WTC11 (cell line): ENCODE measurements around the gene PCDH1. TPM values are rescaled to one million over a fixed set of nuclear protein-coding genes. Genes with fewer than 3 reads are reported as not detected.

Source experiments
- ATAC-seq: fragments of 200-7000 bp; cut with Tn5 transposase; 2 replicates; pipeline ENCODE4 v1.10.0; 2021; ENCODE audit warnings: mild to moderate bottlenecking, moderate library complexity
- Bru-seq: library from RNA; stranded (reverse); fragments of 400-500 nt; gene quantifications from one replicate; lab custom pipeline; 2021; lab: Mats Ljungman, UMichigan
- CTCF ChIA-PET: fragments of 300-600 bp; sonication (Branson Sonifier 250); formaldehyde crosslinking; loops from one replicate; lab custom pipeline; 2021; ENCODE audit warnings: antibody characterized with exemption; lab: Charles Lee
- POLR2A ChIA-PET: fragments of 350-600 bp; sonication (Branson Sonifier 250); formaldehyde crosslinking; loops from one replicate; lab custom pipeline; 2021; ENCODE audit warnings: antibody characterized with exemption; lab: Charles Lee
- DNase-seq: peaks from one replicate; pipeline ENCODE4 v3.0.0; 2021; ENCODE audit warnings: low spot score
- H3K27ac Mint-ChIP-seq: 2 replicates; pipeline ENCODE4 v1.8.0; 2021; ENCODE audit warnings: mixed read lengths
- H3K27me3 Mint-ChIP-seq: 2 replicates; pipeline ENCODE4 v1.8.0; 2021; ENCODE audit warnings: low read depth, mild to moderate bottlenecking, moderate library complexity, mixed read lengths
- H3K36me3 Mint-ChIP-seq: 2 replicates; pipeline ENCODE4 v1.8.0; 2021; ENCODE audit warnings: mixed read lengths
- H3K4me1 Mint-ChIP-seq: 2 replicates; pipeline ENCODE4 v1.8.0; 2022; ENCODE audit warnings: mixed read lengths
- H3K4me3 Mint-ChIP-seq: 2 replicates; pipeline ENCODE4 v1.8.0; 2021; ENCODE audit warnings: mild to moderate bottlenecking, moderate library complexity, mixed read lengths
- H3K9me3 Mint-ChIP-seq: 2 replicates; pipeline ENCODE4 v1.8.0; 2021; ENCODE audit warnings: mixed read lengths
- CBFB ChIP-seq: sonication (generic); formaldehyde crosslinking; IDR thresholded peaks from 2 replicates; pipeline ENCODE4 v1.8.1; 2022; ENCODE audit warnings: mild to moderate bottlenecking, low read depth, missing genetic modification reagents
- CDX4 ChIP-seq: fragments of 250-450 bp; sonication (Bioruptor Pico); IDR thresholded peaks from 2 replicates; pipeline ENCODE4 v1.9.0; 2021; ENCODE audit warnings: moderate library complexity, mild to moderate bottlenecking, inconsistent platforms, borderline replicate concordance
- CREB1 ChIP-seq: sonication (generic); formaldehyde crosslinking; IDR thresholded peaks from 2 replicates; pipeline ENCODE4 v1.8.0; 2023; ENCODE audit warnings: mild to moderate bottlenecking, missing genetic modification reagents
- CREM ChIP-seq: sonication (generic); formaldehyde crosslinking; IDR thresholded peaks from 2 replicates; pipeline ENCODE4 v1.8.1; 2022; ENCODE audit warnings: mild to moderate bottlenecking, missing genetic modification reagents, moderate library complexity
- ETV6 ChIP-seq: sonication (generic); formaldehyde crosslinking; IDR thresholded peaks from 2 replicates; pipeline ENCODE4 v1.8.1; 2022; ENCODE audit warnings: mild to moderate bottlenecking, missing genetic modification reagents
- FOXP1 ChIP-seq: sonication (generic); formaldehyde crosslinking; IDR thresholded peaks from 2 replicates; pipeline ENCODE4 v1.8.0; 2022; ENCODE audit warnings: missing genetic modification reagents, mild to moderate bottlenecking, moderate library complexity, borderline replicate concordance
- GTF2I ChIP-seq: fragments of 250-450 bp; sonication (Bioruptor Pico); conservative IDR thresholded peaks from 2 replicates; pipeline ENCODE4 v1.4.0; 2021; ENCODE audit warnings: mild to moderate bottlenecking
- IRF1 ChIP-seq: sonication (generic); formaldehyde crosslinking; IDR thresholded peaks from 2 replicates; pipeline ENCODE4 v1.8.0; 2023; ENCODE audit warnings: missing genetic modification reagents
- KAT7 ChIP-seq: sonication (generic); formaldehyde crosslinking; IDR thresholded peaks from 2 replicates; pipeline ENCODE4 v1.8.1; 2023; ENCODE audit warnings: missing genetic modification reagents, mild to moderate bottlenecking, borderline replicate concordance
- NR1H2 ChIP-seq: sonication (generic); formaldehyde crosslinking; IDR thresholded peaks from 2 replicates; pipeline ENCODE4 v1.9.0; 2021; ENCODE audit warnings: mild to moderate bottlenecking, moderate library complexity, missing genetic modification reagents
- PRRX2 ChIP-seq: fragments of 250-450 bp; sonication (Bioruptor Pico); IDR thresholded peaks from 2 replicates; pipeline ENCODE4 v1.8.0; 2021; ENCODE audit warnings: mild to moderate bottlenecking
- TCF7 ChIP-seq: sonication (generic); formaldehyde crosslinking; IDR thresholded peaks from 2 replicates; pipeline ENCODE4 v1.8.0; 2022; ENCODE audit warnings: mild to moderate bottlenecking, low read depth, missing genetic modification reagents, moderate library complexity
- TEAD4 ChIP-seq: sonication (generic); formaldehyde crosslinking; IDR thresholded peaks from 2 replicates; pipeline ENCODE4 v1.8.0; 2022; ENCODE audit warnings: mild to moderate bottlenecking, missing genetic modification reagents
- USF1 ChIP-seq: sonication (generic); formaldehyde crosslinking; IDR thresholded peaks from 2 replicates; pipeline ENCODE4 v1.8.0; 2022; ENCODE audit warnings: mild to moderate bottlenecking, missing genetic modification reagents
- ZNF138 ChIP-seq: sonication (generic); formaldehyde crosslinking; conservative IDR thresholded peaks from 2 replicates; pipeline ENCODE4 v1.8.1; 2022; ENCODE audit warnings: mild to moderate bottlenecking, moderate library complexity, missing genetic modification reagents
- ZNF232 ChIP-seq: sonication (generic); formaldehyde crosslinking; IDR thresholded peaks from 2 replicates; pipeline ENCODE4 v1.8.0; 2022; ENCODE audit warnings: mild to moderate bottlenecking, missing genetic modification reagents
- ZNF281 ChIP-seq: sonication (generic); formaldehyde crosslinking; IDR thresholded peaks from 2 replicates; pipeline ENCODE4 v1.8.0; 2023; ENCODE audit warnings: mild to moderate bottlenecking, missing genetic modification reagents
- ZNF416 ChIP-seq: fragments of 250-450 bp; sonication (Bioruptor Pico); IDR thresholded peaks from 2 replicates; pipeline ENCODE4 v1.9.0; 2021; ENCODE audit warnings: mild to moderate bottlenecking, inconsistent platforms
- ZNF423 ChIP-seq: fragments of 250-450 bp; sonication (Bioruptor Pico); IDR thresholded peaks from 2 replicates; pipeline ENCODE4 v2.1.2; 2022; ENCODE audit warnings: mild to moderate bottlenecking, moderate library complexity
- long read RNA-seq, 3 experiments: library from RNA in 1 of 3; library from capped mRNA in 1 of 3; library from polyadenylated mRNA in 1 of 3; unstranded in 2 of 3; stranded (forward) in 1 of 3; transcript quantifications; one replicate each; pipeline ENCODE4 v2.0.0, GENCODE V29; 2021
- total RNA-seq: library from RNA; stranded (reverse); gene quantifications from 3 replicates; pipeline ENCODE4 v1.2.3, GENCODE V29; 2021
- TF ChIP-seq, protein P1 (sequence below): sonication (generic); formaldehyde crosslinking; IDR thresholded peaks from 2 replicates; pipeline ENCODE4 v1.8.1; 2023; ENCODE audit warnings: mild to moderate bottlenecking, missing genetic modification reagents, moderate library complexity
- TF ChIP-seq, protein P2 (sequence below): sonication (generic); formaldehyde crosslinking; conservative IDR thresholded peaks from 2 replicates; pipeline ENCODE4 v1.8.1; 2022; ENCODE audit warnings: mild to moderate bottlenecking, missing genetic modification reagents

PCDH1 gene
- 105 to 108 TPM (median 108 TPM) in 3 replicates for total RNA-seq
- Bru-seq, nascent RNA: percentile 87 among the genes with signal in this experiment
- long read RNA-seq, experiment 1, full-length matches to known transcripts: 359 of 455 reads
- long read RNA-seq, experiment 1, partial matches to known transcripts: 76 of 455 reads
- long read RNA-seq, experiment 1, other reads (novel, unspliced or antisense): 20 of 455 reads
- long read RNA-seq, experiment 2, full-length matches to known transcripts: 30 of 90 reads
- long read RNA-seq, experiment 2, partial matches to known transcripts: 53 of 90 reads
- long read RNA-seq, experiment 2, other reads (novel, unspliced or antisense): 7 of 90 reads
- long read RNA-seq, experiment 3, partial matches to known transcripts: 0 of 6 reads
- long read RNA-seq, experiment 3, other reads (novel, unspliced or antisense): 6 of 6 reads

- peak within 1 kb of the TSS; percentile 98 for H3K27ac Mint-ChIP-seq
- peaks cover 66% of the 10 kb centered on the region for H3K4me1 Mint-ChIP-seq
- peak; percentile 36 for DNase-seq
- H3K36me3 Mint-ChIP-seq: peaks cover 5% of the 10 kb centered on the region; the same call in 1 of the 2 replicates
- H3K4me3 Mint-ChIP-seq: peak within 1 kb of the TSS; percentile 95
- no peaks in the 10 kb centered on the region for H3K9me3 Mint-ChIP-seq
- H3K27me3 Mint-ChIP-seq: peaks cover 2% of the 10 kb centered on the region; the same call in 1 of the 2 replicates
- CTCF ChIA-PET: interaction anchor here (0.7 to 10.0 kb wide), 51 partner anchors 9 to 259 kb away, joined by 3 to 406 read pairs (median 10); partner anchors contain the start of genes DELE1, DIAPH1, HDAC3 and PCDH12
- ATAC-seq: peak; percentile 18
- POLR2A ChIA-PET: interaction anchor here (0.7 to 7.1 kb wide), 19 partner anchors 20 to 227 kb away, joined by 3 to 66 read pairs (median 9); partner anchors contain the start of genes DELE1, FCHSD1, PCDH12 and RNF14
- no peak for TF ChIP-seq ETV6 (CRISPR knock-in tag)
Observed at GRCh38 chr5:141878186-141878710, at the start of gene PCDH1. PCDH1 (minus strand) TSS chr5:141878410; CDS start chr5:141878262, 148 bp downstream.

DNA sequence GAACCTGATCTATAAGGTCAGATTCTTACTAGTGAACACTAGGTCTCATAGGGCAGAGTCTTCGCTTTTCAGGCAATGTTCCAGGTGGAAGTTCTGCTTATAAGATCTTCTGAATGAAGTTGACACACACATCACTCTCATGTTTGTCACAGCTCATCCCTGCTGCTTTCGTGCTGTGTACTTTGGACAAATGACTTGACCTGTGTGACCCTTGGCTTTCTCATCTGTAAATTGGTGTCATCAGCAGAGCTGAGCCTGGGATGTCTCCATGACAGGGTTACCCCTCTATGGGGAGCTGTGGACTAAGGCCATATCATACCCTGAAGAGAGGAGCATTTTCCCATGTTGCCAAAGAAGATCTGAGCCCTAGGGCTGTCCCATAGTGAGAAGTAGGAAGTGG is 48.2 kb upstream of the PCDH1 start:
- Mint-ChIP-seq H3K36me3 (peaks cover 63% of the 10 kb centered on the region), H3K9me3 (no peaks in the 10 kb centered on the region), H3K4me3 (no peak overlapping the region), H3K27ac (no peak overlapping the region), H3K27me3 (no peaks in the 10 kb centered on the region), H3K4me1 (peaks cover 22% of the 10 kb centered on the region)
- ATAC-seq (no peak), DNase-seq (no peak)
- POLR2A ChIA-PET: no interaction called here
- CTCF ChIA-PET: no interaction called here
- TF ChIP-seq TCF7 (CRISPR knock-in tag): no peak
- no peak for TF ChIP-seq FOXP1
- no peak for TF ChIP-seq KAT7 (CRISPR knock-in tag)
- TF ChIP-seq ZNF423: no peak
- TF ChIP-seq IRF1 (CRISPR knock-in tag): no peak
- no peak for TF ChIP-seq GTF2I
- TF ChIP-seq USF1 (CRISPR knock-in tag): no peak
- TF ChIP-seq CREB1 (CRISPR knock-in tag): no peak
- no peak for TF ChIP-seq TEAD4 (CRISPR knock-in tag)
- no peak for TF ChIP-seq ZNF281 (CRISPR knock-in tag)
- TF ChIP-seq CDX4: no peak
- TF ChIP-seq ZNF232 (CRISPR knock-in tag): no peak
- TF ChIP-seq, protein P1, sequence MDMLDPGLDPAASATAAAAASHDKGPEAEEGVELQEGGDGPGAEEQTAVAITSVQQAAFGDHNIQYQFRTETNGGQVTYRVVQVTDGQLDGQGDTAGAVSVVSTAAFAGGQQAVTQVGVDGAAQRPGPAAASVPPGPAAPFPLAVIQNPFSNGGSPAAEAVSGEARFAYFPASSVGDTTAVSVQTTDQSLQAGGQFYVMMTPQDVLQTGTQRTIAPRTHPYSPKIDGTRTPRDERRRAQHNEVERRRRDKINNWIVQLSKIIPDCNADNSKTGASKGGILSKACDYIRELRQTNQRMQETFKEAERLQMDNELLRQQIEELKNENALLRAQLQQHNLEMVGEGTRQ (CRISPR knock-in tag): no peak
- TF ChIP-seq ZNF138 (CRISPR knock-in tag): no peak
- TF ChIP-seq NR1H2 (CRISPR knock-in tag): no peak
- no peak for TF ChIP-seq ZNF416 (CRISPR knock-in tag)
- no peak for TF ChIP-seq PRRX2 (CRISPR knock-in tag)
- TF ChIP-seq CREM (CRISPR knock-in tag): no peak
- TF ChIP-seq CBFB (CRISPR knock-in tag): no peak
- TF ChIP-seq, protein P2, sequence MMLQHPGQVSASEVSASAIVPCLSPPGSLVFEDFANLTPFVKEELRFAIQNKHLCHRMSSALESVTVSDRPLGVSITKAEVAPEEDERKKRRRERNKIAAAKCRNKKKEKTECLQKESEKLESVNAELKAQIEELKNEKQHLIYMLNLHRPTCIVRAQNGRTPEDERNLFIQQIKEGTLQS: no peak
